ENCODE data around the gene BBS9. TPM values are rescaled to one million over a fixed set of nuclear protein-coding genes. Genes with fewer than 3 reads are reported as not detected.

The BBS9 gene
- polyA plus RNA-seq, 4 donors, result 2.0 to 8.8 (median 3.0) TPM

DNA sequence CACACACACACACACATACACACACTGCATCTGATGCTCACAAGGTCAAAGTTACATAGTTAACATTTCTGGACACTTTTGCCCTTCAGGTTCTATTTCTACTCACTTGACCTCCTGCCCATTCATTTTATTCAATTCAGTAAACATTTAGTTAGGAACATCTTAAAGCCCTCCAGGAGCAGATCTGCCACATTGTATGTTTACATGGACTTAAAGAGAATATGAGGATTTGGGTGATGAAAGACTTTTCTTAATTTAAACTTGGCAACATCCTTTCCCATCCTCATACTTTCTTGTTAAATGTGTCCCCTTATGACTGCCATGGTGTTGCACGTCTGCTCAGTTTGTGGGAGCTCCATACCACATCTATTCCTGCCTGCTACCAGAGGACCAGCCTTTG is 453.2 kb downstream of the BBS9 start:
- 86 to 94% (median 91%) methylated on average over 1 of the region's 1 CpG for WGBS, 3 donors
- DNase-seq (no peak), FAIRE-seq (no peak)
- H3K36me3 ChIP-seq (ENCODE audit: control insufficient read depth in 3 of 3, insufficient read depth in 2 of 3, low read depth in 1 of 3, low read length in 3 of 3), result no peaks in the 10 kb centered on the region
- no peak overlapping the region for H3K4me3 ChIP-seq (ENCODE audit: low read depth in 1 of 3, low read length in 3 of 3)
- no peaks in the 10 kb centered on the region for H3K27me3 ChIP-seq (ENCODE audit: control insufficient read depth in 3 of 3, insufficient read depth in 3 of 3, low read length in 3 of 3)
- H3K9me3 ChIP-seq (ENCODE audit: control insufficient read depth in 2 of 2, insufficient read depth in 1 of 2, low read depth in 1 of 2, low read length in 1 of 2), result no peaks in the 10 kb centered on the region
- H3K27ac ChIP-seq (ENCODE audit: low read depth in 1 of 3, low read length in 2 of 3), result no peak overlapping the region
- no peaks in the 10 kb centered on the region for H3K4me1 ChIP-seq (ENCODE audit: control insufficient read depth in 3 of 3, insufficient read depth in 2 of 3, low read depth in 1 of 3, low read length in 2 of 3)

DNA sequence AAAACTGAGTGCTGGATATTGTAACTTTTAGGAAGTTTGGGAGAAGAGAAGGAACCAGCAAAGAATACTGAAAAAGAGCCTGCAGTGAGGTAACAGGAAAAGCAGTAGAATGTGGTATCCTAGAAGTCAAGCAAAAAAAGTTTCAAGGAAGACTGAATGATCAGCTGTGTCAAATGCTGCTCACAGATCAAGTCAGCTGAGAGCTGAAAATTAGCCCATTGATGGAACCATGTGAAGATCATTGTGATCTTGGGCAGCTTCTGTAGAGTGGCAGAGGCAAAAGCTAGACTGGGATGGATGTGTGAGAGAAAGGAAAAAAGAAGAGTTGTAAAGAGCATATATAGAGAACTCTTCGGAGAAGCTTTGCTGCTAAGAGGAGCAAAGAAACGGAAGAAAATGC is 460.5 kb downstream of the BBS9 start:
- Histone ChIP-seq H3K27ac (ENCODE audit: low read depth in 1 of 3, low read length in 2 of 3) (no peak overlapping the region), H3K36me3 (ENCODE audit: control insufficient read depth in 3 of 3, insufficient read depth in 2 of 3, low read depth in 1 of 3, low read length in 3 of 3) (no peaks in the 10 kb centered on the region), H3K9me3 (ENCODE audit: control insufficient read depth in 2 of 2, insufficient read depth in 1 of 2, low read depth in 1 of 2, low read length in 1 of 2) (no peaks in the 10 kb centered on the region), H3K27me3 (ENCODE audit: control insufficient read depth in 3 of 3, insufficient read depth in 3 of 3, low read length in 3 of 3) (no peaks in the 10 kb centered on the region), H3K4me1 (ENCODE audit: control insufficient read depth in 3 of 3, insufficient read depth in 2 of 3, low read depth in 1 of 3, low read length in 2 of 3) (no peaks in the 10 kb centered on the region), H3K4me3 (ENCODE audit: low read depth in 1 of 3, low read length in 3 of 3) (no peak overlapping the region)
- 94 to 99% (median 98%) methylated on average over 2 of the region's 2 CpGs for WGBS, 3 donors
- DNase-seq, result no peak
- FAIRE-seq, result no peak

DNA sequence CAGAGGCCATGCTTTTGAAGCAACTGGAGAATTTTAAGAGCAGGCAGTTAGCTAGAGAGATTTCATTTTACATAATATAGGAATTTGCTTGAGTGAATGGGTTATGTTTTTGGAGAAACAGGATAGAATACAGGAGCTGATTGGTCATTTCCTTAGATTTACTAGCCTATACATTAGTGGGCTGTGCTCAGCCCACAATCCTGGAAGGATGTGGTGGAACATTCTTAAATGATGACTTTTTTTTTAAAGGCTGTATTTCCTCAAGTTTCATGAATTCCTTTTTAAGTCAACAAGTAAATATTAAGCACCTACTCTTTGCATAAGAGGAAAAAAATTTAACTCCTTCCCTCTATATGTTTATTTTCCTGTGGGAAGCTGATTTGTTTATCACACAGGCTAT is 461.6 kb downstream of the BBS9 start:
- H3K4me1 ChIP-seq (ENCODE audit: control insufficient read depth in 3 of 3, insufficient read depth in 2 of 3, low read depth in 1 of 3, low read length in 2 of 3), result no peaks in the 10 kb centered on the region
- no peaks in the 10 kb centered on the region for H3K9me3 ChIP-seq (ENCODE audit: control insufficient read depth in 2 of 2, insufficient read depth in 1 of 2, low read depth in 1 of 2, low read length in 1 of 2)
- H3K4me3 ChIP-seq (ENCODE audit: low read depth in 1 of 3, low read length in 3 of 3), result no peak overlapping the region
- H3K27me3 ChIP-seq (ENCODE audit: control insufficient read depth in 3 of 3, insufficient read depth in 3 of 3, low read length in 3 of 3), result no peaks in the 10 kb centered on the region
- DNase-seq, result no peak
- no peak for FAIRE-seq
- H3K27ac ChIP-seq (ENCODE audit: low read depth in 1 of 3, low read length in 2 of 3), result no peak overlapping the region
- no peaks in the 10 kb centered on the region for H3K36me3 ChIP-seq (ENCODE audit: control insufficient read depth in 3 of 3, insufficient read depth in 2 of 3, low read depth in 1 of 3, low read length in 3 of 3)

DNA sequence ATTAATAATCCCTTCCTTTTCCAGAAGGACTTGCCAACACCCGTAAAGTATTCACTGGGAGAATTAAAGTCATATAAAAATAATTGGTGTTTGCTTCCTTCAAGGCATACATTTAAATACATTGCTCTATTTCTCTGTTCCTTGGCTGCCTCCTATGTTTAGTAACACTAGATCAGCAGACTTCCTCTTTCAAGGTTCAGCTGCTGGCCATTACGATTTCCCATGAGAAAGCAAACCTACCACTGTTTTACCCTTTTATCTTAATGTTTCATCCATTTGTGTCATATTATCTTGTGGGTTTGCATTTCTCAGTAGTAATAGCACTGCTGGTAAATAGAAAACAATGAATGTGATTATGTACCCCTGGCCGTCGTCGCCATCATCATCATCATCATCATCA is 462.1 kb downstream of the BBS9 start:
- H3K9me3 ChIP-seq (ENCODE audit: control insufficient read depth in 2 of 2, insufficient read depth in 1 of 2, low read depth in 1 of 2, low read length in 1 of 2), result no peaks in the 10 kb centered on the region
- H3K27ac ChIP-seq (ENCODE audit: low read depth in 1 of 3, low read length in 2 of 3), result no peak overlapping the region
- FAIRE-seq, result no peak
- DNase-seq, result no peak
- no peaks in the 10 kb centered on the region for H3K4me1 ChIP-seq (ENCODE audit: control insufficient read depth in 3 of 3, insufficient read depth in 2 of 3, low read depth in 1 of 3, low read length in 2 of 3)
- H3K4me3 ChIP-seq (ENCODE audit: low read depth in 1 of 3, low read length in 3 of 3), result no peak overlapping the region
- H3K36me3 ChIP-seq (ENCODE audit: control insufficient read depth in 3 of 3, insufficient read depth in 2 of 3, low read depth in 1 of 3, low read length in 3 of 3), result no peaks in the 10 kb centered on the region
- 72 to 89% (median 80%) methylated on average over 5 of the region's 5 CpGs for WGBS, 3 donors
- no peaks in the 10 kb centered on the region for H3K27me3 ChIP-seq (ENCODE audit: control insufficient read depth in 3 of 3, insufficient read depth in 3 of 3, low read length in 3 of 3)

DNA sequence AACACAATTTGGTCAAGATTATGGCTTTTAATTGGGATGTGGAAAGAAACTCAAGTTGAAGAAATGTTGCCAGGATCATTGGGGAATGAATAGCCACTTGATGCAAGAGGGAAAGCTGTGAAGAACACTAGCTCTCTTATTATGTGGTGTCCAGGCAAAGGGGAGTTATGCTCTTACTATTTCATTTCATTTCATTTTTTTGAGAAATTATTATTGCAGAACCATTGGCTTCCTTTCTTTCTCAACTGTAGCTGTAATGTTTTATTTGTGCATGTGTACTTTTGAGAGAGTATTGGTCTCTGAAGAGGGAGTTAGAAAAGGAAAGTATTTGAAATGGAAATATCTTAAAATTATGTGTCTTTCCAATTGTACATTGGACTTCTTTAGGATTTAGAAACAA is 463.4 kb downstream of the BBS9 start:
- Histone ChIP-seq H3K27me3 (ENCODE audit: control insufficient read depth in 3 of 3, insufficient read depth in 3 of 3, low read length in 3 of 3) (no peaks in the 10 kb centered on the region), H3K4me3 (ENCODE audit: low read depth in 1 of 3, low read length in 3 of 3) (no peak overlapping the region), H3K4me1 (ENCODE audit: control insufficient read depth in 3 of 3, insufficient read depth in 2 of 3, low read depth in 1 of 3, low read length in 2 of 3) (no peaks in the 10 kb centered on the region), H3K36me3 (ENCODE audit: control insufficient read depth in 3 of 3, insufficient read depth in 2 of 3, low read depth in 1 of 3, low read length in 3 of 3) (no peaks in the 10 kb centered on the region), H3K9me3 (ENCODE audit: control insufficient read depth in 2 of 2, insufficient read depth in 1 of 2, low read depth in 1 of 2, low read length in 1 of 2) (no peaks in the 10 kb centered on the region), H3K27ac (ENCODE audit: low read depth in 1 of 3, low read length in 2 of 3) (no peak overlapping the region)
- FAIRE-seq (no peak), DNase-seq (no peak)

DNA sequence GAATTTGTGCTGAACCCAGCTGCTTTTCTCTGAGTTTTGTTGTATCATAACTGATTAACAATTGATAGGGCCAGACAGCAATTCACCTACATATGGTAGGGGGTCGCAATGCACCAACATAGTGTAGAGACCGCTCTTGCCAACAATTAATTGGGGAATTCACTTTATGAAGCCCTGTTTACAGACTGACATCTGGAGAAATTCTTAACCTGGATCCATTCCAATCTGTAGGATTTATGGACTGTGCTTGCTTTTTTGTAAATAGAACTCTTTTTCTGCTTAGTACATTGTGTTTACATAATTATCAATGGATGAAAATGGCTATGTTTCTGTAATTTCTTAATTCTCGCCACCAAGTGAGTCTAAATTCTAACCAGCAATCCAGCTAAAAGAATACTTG is 464.2 kb downstream of the BBS9 start:
- no peaks in the 10 kb centered on the region for H3K27me3 ChIP-seq (ENCODE audit: control insufficient read depth in 3 of 3, insufficient read depth in 3 of 3, low read length in 3 of 3)
- no peaks in the 10 kb centered on the region for H3K9me3 ChIP-seq (ENCODE audit: control insufficient read depth in 2 of 2, insufficient read depth in 1 of 2, low read depth in 1 of 2, low read length in 1 of 2)
- no peak overlapping the region for H3K4me3 ChIP-seq (ENCODE audit: low read depth in 1 of 3, low read length in 3 of 3)
- H3K27ac ChIP-seq (ENCODE audit: low read depth in 1 of 3, low read length in 2 of 3), result no peak overlapping the region
- FAIRE-seq (no peak), DNase-seq (no peak)
- no peaks in the 10 kb centered on the region for H3K36me3 ChIP-seq (ENCODE audit: control insufficient read depth in 3 of 3, insufficient read depth in 2 of 3, low read depth in 1 of 3, low read length in 3 of 3)
- no peaks in the 10 kb centered on the region for H3K4me1 ChIP-seq (ENCODE audit: control insufficient read depth in 3 of 3, insufficient read depth in 2 of 3, low read depth in 1 of 3, low read length in 2 of 3)
- 54 to 88% (median 69%) methylated on average over 3 of the region's 3 CpGs for WGBS, 3 donors

DNA sequence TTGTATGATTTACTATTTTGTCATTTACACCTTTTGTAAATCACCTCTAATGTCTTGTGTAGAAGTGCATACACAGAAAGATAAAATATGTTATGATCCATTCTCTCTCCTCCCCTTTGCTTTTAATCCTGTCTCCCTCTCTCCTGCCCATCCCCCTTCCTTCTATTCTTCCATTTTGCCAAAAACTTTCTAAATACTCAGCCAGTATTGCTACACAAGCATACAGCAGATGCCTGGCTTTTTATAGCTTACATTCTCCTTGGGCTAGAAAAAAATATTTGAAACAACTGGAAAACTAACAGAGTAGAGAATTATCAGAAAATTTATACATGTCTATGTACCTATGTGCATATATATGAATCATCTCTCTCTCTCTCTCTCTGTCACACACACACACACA is 467.3 kb downstream of the BBS9 start:
- Histone ChIP-seq H3K4me1 (ENCODE audit: control insufficient read depth in 3 of 3, insufficient read depth in 2 of 3, low read depth in 1 of 3, low read length in 2 of 3) (no peaks in the 10 kb centered on the region), H3K4me3 (ENCODE audit: low read depth in 1 of 3, low read length in 3 of 3) (no peak overlapping the region), H3K27me3 (ENCODE audit: control insufficient read depth in 3 of 3, insufficient read depth in 3 of 3, low read length in 3 of 3) (no peaks in the 10 kb centered on the region), H3K36me3 (ENCODE audit: control insufficient read depth in 3 of 3, insufficient read depth in 2 of 3, low read depth in 1 of 3, low read length in 3 of 3) (no peaks in the 10 kb centered on the region), H3K9me3 (ENCODE audit: control insufficient read depth in 2 of 2, insufficient read depth in 1 of 2, low read depth in 1 of 2, low read length in 1 of 2) (no peaks in the 10 kb centered on the region), H3K27ac (ENCODE audit: low read depth in 1 of 3, low read length in 2 of 3) (no peak overlapping the region)
- DNase-seq, result no peak
- no peak for FAIRE-seq

DNA sequence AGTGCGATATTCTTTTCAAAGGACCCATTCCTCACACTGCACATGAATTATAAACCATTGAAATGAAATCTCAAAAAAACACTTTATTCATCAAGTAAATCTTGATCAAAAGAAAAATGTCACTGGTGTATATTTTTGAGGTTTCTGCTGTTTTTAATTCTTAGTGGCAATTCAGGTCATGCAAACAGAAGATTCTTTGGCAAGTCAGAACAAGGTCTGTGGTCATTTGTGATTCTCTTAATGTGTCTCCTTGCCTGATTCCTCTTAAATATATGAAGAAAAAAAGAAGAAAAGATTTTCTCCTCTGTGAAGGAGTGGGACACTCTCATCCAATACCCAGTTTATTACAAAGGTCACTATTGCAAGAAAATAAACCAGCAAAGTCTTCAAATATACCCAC is 467.8 kb downstream of the BBS9 start:
- Histone ChIP-seq H3K9me3 (ENCODE audit: control insufficient read depth in 2 of 2, insufficient read depth in 1 of 2, low read depth in 1 of 2, low read length in 1 of 2) (no peaks in the 10 kb centered on the region), H3K36me3 (ENCODE audit: control insufficient read depth in 3 of 3, insufficient read depth in 2 of 3, low read depth in 1 of 3, low read length in 3 of 3) (no peaks in the 10 kb centered on the region), H3K4me1 (ENCODE audit: control insufficient read depth in 3 of 3, insufficient read depth in 2 of 3, low read depth in 1 of 3, low read length in 2 of 3) (peaks cover 0 to 2% (median 0%) of the 10 kb centered on the region in 3 donors), H3K4me3 (ENCODE audit: low read depth in 1 of 3, low read length in 3 of 3) (no peak overlapping the region), H3K27me3 (ENCODE audit: control insufficient read depth in 3 of 3, insufficient read depth in 3 of 3, low read length in 3 of 3) (no peaks in the 10 kb centered on the region), H3K27ac (ENCODE audit: low read depth in 1 of 3, low read length in 2 of 3) (no peak overlapping the region)
- no peak for DNase-seq
- no peak for FAIRE-seq
- WGBS, 3 donors, result 85 to 94% (median 88%) methylated on average over 1 of the region's 1 CpG

DNA sequence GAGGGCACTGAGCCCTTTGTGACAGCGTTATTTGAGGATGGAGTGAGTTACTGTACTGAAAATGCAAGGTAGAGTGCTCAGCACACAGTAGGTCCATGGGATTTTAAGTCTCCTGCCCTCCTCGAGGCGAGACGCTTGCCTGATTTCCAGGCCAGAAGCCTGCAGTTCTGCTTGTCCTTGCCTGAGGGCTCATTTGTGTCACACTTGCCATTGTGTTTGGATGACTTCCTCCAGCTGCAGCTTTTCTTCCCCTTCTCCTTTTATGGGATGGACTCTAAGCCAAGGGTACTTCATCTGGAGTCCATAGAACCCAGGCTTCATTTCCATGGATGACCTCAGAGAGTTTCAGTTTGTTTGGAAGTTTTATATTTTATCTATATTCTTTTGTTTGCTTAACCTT is 471.7 kb downstream of the BBS9 start:
- Histone ChIP-seq H3K36me3 (ENCODE audit: control insufficient read depth in 3 of 3, insufficient read depth in 2 of 3, low read depth in 1 of 3, low read length in 3 of 3) (no peaks in the 10 kb centered on the region), H3K4me1 (ENCODE audit: control insufficient read depth in 3 of 3, insufficient read depth in 2 of 3, low read depth in 1 of 3, low read length in 2 of 3) (peaks cover 0 to 3% (median 0%) of the 10 kb centered on the region in 3 donors), H3K9me3 (ENCODE audit: control insufficient read depth in 2 of 2, insufficient read depth in 1 of 2, low read depth in 1 of 2, low read length in 1 of 2) (no peaks in the 10 kb centered on the region), H3K4me3 (ENCODE audit: low read depth in 1 of 3, low read length in 3 of 3) (no peak overlapping the region), H3K27ac (ENCODE audit: low read depth in 1 of 3, low read length in 2 of 3) (no peak overlapping the region), H3K27me3 (ENCODE audit: control insufficient read depth in 3 of 3, insufficient read depth in 3 of 3, low read length in 3 of 3) (no peaks in the 10 kb centered on the region)
- FAIRE-seq, result no peak
- WGBS, 3 donors, result 87 to 95% (median 88%) methylated on average over 4 of the region's 4 CpGs
- no peak for DNase-seq

Measured in small intestine (tissue), 7 donors.